ENCODE data around the gene SLC9A8.

Gene SLC9A8

GRCh38 chr20:49885558-49886332 lies 73.1 kb downstream of the SLC9A8 start:
- no peak overlapping the region for H3K4me3 Mint-ChIP-seq

GRCh38 chr20:49886571-49887213 lies 74.1 kb downstream of the SLC9A8 start:
- no peak for DNase-seq
- no peak for ATAC-seq
- Mint-ChIP-seq H3K27me3 (no peaks in the 10 kb centered on the region), H3K4me1 (peaks cover 22% of the 10 kb centered on the region), H3K9me3 (no peaks in the 10 kb centered on the region), H3K27ac (peak overlapping the region; percentile 62 to 73), H3K4me3 (no peak overlapping the region)

More at GRCh38 chr20:49885558-49886332, 73.1 kb downstream of the SLC9A8 start:
- Mint-ChIP-seq H3K4me1 (peaks cover 22% of the 10 kb centered on the region), H3K27me3 (no peaks in the 10 kb centered on the region), H3K27ac (no peak overlapping the region), H3K9me3 (no peaks in the 10 kb centered on the region)
- ATAC-seq, result no peak
- no peak for DNase-seq

GRCh38 chr20:49887251-49888211 lies 74.9 kb downstream of the SLC9A8 start:
- Mint-ChIP-seq H3K9me3 (no peaks in the 10 kb centered on the region), H3K4me3 (no peak overlapping the region), H3K4me1 (peaks cover 24% of the 10 kb centered on the region), H3K27ac (peak overlapping the region in 1 of 2 donors; percentile 91), H3K27me3 (no peaks in the 10 kb centered on the region)
- no peak for ATAC-seq
- no peak for DNase-seq

- peak; percentile 59 for ATAC-seq
- Mint-ChIP-seq H3K4me3 (no peak overlapping the region), H3K9me3 (no peaks in the 10 kb centered on the region), H3K27me3 (no peaks in the 10 kb centered on the region), H3K27ac (peak overlapping the region in 1 of 2 donors; percentile 22), H3K4me1 (peaks cover 32% of the 10 kb centered on the region)
- peak; percentile 59 to 60 for DNase-seq
Observed at GRCh38 chr20:49888212-49889000, 75.8 kb downstream of the SLC9A8 start.

GRCh38 chr20:49889001-49889934 lies 76.6 kb downstream of the SLC9A8 start:
- ATAC-seq (no peak), DNase-seq (no peak)
- Mint-ChIP-seq H3K27me3 (no peaks in the 10 kb centered on the region), H3K27ac (peak overlapping the region; percentile 28 to 79), H3K4me3 (no peak overlapping the region), H3K9me3 (no peaks in the 10 kb centered on the region), H3K4me1 (peaks cover 41% of the 10 kb centered on the region)

- H3K4me3 Mint-ChIP-seq, result no peak overlapping the region
- no peak for ATAC-seq
- no peak for DNase-seq
- H3K9me3 Mint-ChIP-seq, result no peaks in the 10 kb centered on the region
- H3K27me3 Mint-ChIP-seq, result no peaks in the 10 kb centered on the region
- H3K4me1 Mint-ChIP-seq, result peaks cover 43% of the 10 kb centered on the region
- H3K27ac Mint-ChIP-seq, result peak overlapping the region in 1 of 2 donors; percentile 28
Observed at GRCh38 chr20:49889935-49890333, 77.3 kb downstream of the SLC9A8 start.

GRCh38 chr20:49890471-49891361 lies 78.1 kb downstream of the SLC9A8 start:
- Mint-ChIP-seq H3K4me1 (peaks cover 43% of the 10 kb centered on the region), H3K27me3 (no peaks in the 10 kb centered on the region), H3K27ac (peak overlapping the region in 1 of 2 donors; percentile 40), H3K9me3 (no peaks in the 10 kb centered on the region), H3K4me3 (no peak overlapping the region)
- DNase-seq (no peak), ATAC-seq (no peak)

- peak overlapping the region in 1 of 2 donors; percentile 52 for H3K27ac Mint-ChIP-seq
Observed at GRCh38 chr20:49891476-49892110, 79.0 kb downstream of the SLC9A8 start.

GRCh38 chr20:49892260-49892659 lies 79.6 kb downstream of the SLC9A8 start:
- ATAC-seq (no peak), DNase-seq (no peak)
- Mint-ChIP-seq H3K4me3 (no peak overlapping the region), H3K27me3 (no peaks in the 10 kb centered on the region), H3K4me1 (peaks cover 42% of the 10 kb centered on the region), H3K27ac (peak overlapping the region in 1 of 2 donors; percentile 85), H3K9me3 (no peaks in the 10 kb centered on the region)

More at GRCh38 chr20:49891476-49892110, 79.0 kb downstream of the SLC9A8 start:
- no peaks in the 10 kb centered on the region for H3K9me3 Mint-ChIP-seq
- no peak overlapping the region for H3K4me3 Mint-ChIP-seq
- DNase-seq (no peak), ATAC-seq (no peak)
- H3K4me1 Mint-ChIP-seq, result peaks cover 43% of the 10 kb centered on the region
- no peaks in the 10 kb centered on the region for H3K27me3 Mint-ChIP-seq

GRCh38 chr20:49892817-49893216 lies 80.2 kb downstream of the SLC9A8 start:
- ATAC-seq, result no peak
- Mint-ChIP-seq H3K27ac (peak overlapping the region; percentile 76 to 85), H3K9me3 (no peaks in the 10 kb centered on the region), H3K4me3 (no peak overlapping the region), H3K4me1 (peaks cover 36% of the 10 kb centered on the region), H3K27me3 (no peaks in the 10 kb centered on the region)
- no peak for DNase-seq

GRCh38 chr20:49893242-49894072 lies 80.8 kb downstream of the SLC9A8 start:
- H3K9me3 Mint-ChIP-seq, result no peaks in the 10 kb centered on the region
- H3K4me1 Mint-ChIP-seq, result peaks cover 30% of the 10 kb centered on the region
- peak; percentile 77 for ATAC-seq
- H3K27me3 Mint-ChIP-seq, result no peaks in the 10 kb centered on the region
- peak overlapping the region; percentile 29 to 56 for H3K4me3 Mint-ChIP-seq
- peak overlapping the region; percentile 85 to 89 for H3K27ac Mint-ChIP-seq
- DNase-seq, result peak in 1 of 2 donors; percentile 32

GRCh38 chr20:49894073-49894470 lies 81.4 kb downstream of the SLC9A8 start:
- peak in 1 of 2 donors; percentile 39 for DNase-seq
- Mint-ChIP-seq H3K27me3 (no peaks in the 10 kb centered on the region), H3K27ac (peak overlapping the region; percentile 72 to 89), H3K4me3 (peak overlapping the region in 1 of 2 donors; percentile 56), H3K4me1 (peaks cover 24% of the 10 kb centered on the region), H3K9me3 (no peaks in the 10 kb centered on the region)
- ATAC-seq, result peak; percentile 83
